Glutamatergic neuron (in vitro differentiated cells): ENCODE results near the gene CMKLR1. TPM values are rescaled to one million over a fixed set of nuclear protein-coding genes. Genes with fewer than 3 reads are reported as not detected.

Experiments used
- DNase-seq: peaks from one replicate; pipeline ENCODE4 v3.0.0; 2022
- H3K27ac Mint-ChIP-seq: one replicate; pipeline ENCODE4 v1.8.0; 2020; ENCODE audit warnings: mild to moderate bottlenecking, mixed read lengths, inconsistent platforms; ENCODE audit not compliant: unreplicated experiment
- H3K27me3 Mint-ChIP-seq: one replicate; pipeline ENCODE4 v1.8.0; 2020; ENCODE audit warnings: mild to moderate bottlenecking, moderate library complexity, mixed read lengths, inconsistent platforms; ENCODE audit not compliant: unreplicated experiment
- H3K36me3 Mint-ChIP-seq: one replicate; pipeline ENCODE4 v1.8.0; 2020; ENCODE audit warnings: mild to moderate bottlenecking, mixed read lengths, inconsistent platforms; ENCODE audit not compliant: unreplicated experiment
- H3K4me1 Mint-ChIP-seq: one replicate; pipeline ENCODE4 v1.8.0; 2020; ENCODE audit warnings: mild to moderate bottlenecking, low read depth, mixed read lengths, inconsistent platforms; ENCODE audit not compliant: unreplicated experiment
- H3K4me3 Mint-ChIP-seq: one replicate; pipeline ENCODE4 v1.8.0; 2020; ENCODE audit warnings: mild to moderate bottlenecking, mixed read lengths, inconsistent platforms; ENCODE audit not compliant: unreplicated experiment
- H3K9me3 Mint-ChIP-seq: one replicate; pipeline ENCODE4 v1.8.0; 2020; ENCODE audit warnings: mild to moderate bottlenecking, moderate library complexity, mixed read lengths, inconsistent platforms; ENCODE audit not compliant: unreplicated experiment
- total RNA-seq: library from RNA; stranded (reverse); fragmentation: NEBNext Ultra II Directional; extraction: Animal tissue kit (Norgen Biotek cat#: 25700); gene quantifications from one replicate; pipeline ENCODE4 v1.2.1, GENCODE V29; 2021; ENCODE audit not compliant: unreplicated experiment
- TF ChIP-seq, protein P1 (sequence below): fragments of 200-600 bp; sonication (generic); IDR thresholded peaks from one replicate; pipeline ENCODE4 v1.5.0; 2021; ENCODE audit not compliant: partially characterized antibody, unreplicated experiment

Gene CMKLR1
- total RNA-seq, 1 donor from 2014 or later, result not detected

DNA sequence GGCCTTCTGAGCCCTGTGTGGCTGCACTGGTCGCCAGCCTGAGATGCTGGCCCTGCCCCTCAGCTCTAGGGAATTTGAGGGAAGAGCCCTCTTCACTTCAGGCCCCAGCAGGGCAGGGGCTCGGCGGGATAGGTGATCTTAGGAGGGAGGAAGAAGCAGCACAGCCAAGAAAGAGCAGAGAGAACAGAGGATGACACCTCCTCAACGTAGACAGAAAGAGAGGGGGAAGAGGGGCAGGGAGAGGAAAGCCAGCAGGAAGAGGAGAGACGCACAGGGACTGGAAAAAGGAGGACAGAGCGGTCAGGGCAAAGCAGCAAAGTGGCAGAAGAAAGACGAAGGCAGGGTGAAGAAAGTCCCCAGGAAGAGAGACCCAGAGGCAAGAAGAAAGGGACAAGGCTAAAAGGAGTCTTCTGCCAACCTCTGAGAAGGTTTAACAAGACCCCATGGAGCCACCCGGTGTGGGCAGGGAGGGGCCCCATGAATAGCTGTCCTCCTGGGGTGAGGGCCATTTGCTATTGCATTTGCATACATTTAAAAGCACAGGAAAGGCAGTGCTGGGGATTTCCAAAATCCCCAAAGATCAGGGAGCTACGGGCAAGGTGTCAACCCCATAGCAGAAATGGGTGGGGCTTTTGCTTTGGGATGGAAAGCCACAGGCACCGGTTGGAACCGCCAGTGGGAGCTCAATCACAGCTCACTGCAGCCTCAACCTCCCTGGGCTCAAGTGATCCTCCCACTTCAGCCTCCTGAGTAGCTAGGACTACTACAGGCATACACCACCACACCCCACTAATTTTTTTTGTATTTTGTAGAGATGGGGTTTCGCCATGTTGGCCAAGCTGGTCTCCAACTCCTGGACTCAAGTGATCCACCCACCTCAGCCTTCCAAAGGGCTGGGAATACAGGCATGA lies 22.7 kb downstream of the CMKLR1 start:
- Mint-ChIP-seq H3K27ac (peak overlapping the region; percentile 29), H3K36me3 (no peaks in the 10 kb centered on the region), H3K9me3 (peaks cover 6% of the 10 kb centered on the region), H3K4me1 (peaks cover 18% of the 10 kb centered on the region), H3K4me3 (no peak overlapping the region), H3K27me3 (peaks cover 6% of the 10 kb centered on the region)
- TF ChIP-seq, protein P1, sequence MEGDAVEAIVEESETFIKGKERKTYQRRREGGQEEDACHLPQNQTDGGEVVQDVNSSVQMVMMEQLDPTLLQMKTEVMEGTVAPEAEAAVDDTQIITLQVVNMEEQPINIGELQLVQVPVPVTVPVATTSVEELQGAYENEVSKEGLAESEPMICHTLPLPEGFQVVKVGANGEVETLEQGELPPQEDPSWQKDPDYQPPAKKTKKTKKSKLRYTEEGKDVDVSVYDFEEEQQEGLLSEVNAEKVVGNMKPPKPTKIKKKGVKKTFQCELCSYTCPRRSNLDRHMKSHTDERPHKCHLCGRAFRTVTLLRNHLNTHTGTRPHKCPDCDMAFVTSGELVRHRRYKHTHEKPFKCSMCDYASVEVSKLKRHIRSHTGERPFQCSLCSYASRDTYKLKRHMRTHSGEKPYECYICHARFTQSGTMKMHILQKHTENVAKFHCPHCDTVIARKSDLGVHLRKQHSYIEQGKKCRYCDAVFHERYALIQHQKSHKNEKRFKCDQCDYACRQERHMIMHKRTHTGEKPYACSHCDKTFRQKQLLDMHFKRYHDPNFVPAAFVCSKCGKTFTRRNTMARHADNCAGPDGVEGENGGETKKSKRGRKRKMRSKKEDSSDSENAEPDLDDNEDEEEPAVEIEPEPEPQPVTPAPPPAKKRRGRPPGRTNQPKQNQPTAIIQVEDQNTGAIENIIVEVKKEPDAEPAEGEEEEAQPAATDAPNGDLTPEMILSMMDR, result no peak
- no peak for DNase-seq

DNA sequence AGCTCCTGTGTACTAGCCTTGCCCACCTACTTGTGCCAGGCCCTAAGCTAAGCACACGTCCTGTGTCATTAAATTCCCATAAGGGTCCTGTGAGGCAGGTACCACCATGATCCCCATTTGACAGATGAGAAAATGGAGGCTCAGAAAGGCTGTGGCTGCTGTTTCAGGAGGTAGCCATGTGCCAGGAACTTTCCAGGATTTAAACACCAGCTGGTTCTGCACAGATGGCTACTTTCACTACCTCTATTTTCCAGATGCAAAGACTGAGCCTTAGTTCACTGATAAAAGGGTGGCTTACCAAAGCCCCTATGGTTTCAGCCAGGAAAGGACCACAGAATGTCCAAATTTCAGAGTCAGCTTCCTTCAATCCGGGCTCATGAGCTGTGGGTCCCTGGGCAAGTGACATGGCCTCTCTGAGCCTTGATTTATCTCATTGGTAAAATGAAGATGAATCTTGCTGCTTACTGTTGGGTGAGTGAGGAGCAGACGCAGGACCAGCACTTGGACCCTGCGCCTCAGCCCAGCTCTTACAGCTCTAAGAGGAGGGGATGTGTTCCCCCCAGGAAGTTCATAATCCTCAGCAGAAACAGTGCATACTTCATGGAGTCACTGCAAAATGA lies 23.5 kb downstream of the CMKLR1 start:
- H3K27me3 Mint-ChIP-seq, result peaks cover 6% of the 10 kb centered on the region
- H3K4me1 Mint-ChIP-seq, result peaks cover 15% of the 10 kb centered on the region
- H3K36me3 Mint-ChIP-seq, result no peaks in the 10 kb centered on the region
- DNase-seq, result no peak
- H3K4me3 Mint-ChIP-seq, result no peak overlapping the region
- TF ChIP-seq, protein P1, result no peak
- peaks cover 6% of the 10 kb centered on the region for H3K9me3 Mint-ChIP-seq
- no peak overlapping the region for H3K27ac Mint-ChIP-seq

DNA sequence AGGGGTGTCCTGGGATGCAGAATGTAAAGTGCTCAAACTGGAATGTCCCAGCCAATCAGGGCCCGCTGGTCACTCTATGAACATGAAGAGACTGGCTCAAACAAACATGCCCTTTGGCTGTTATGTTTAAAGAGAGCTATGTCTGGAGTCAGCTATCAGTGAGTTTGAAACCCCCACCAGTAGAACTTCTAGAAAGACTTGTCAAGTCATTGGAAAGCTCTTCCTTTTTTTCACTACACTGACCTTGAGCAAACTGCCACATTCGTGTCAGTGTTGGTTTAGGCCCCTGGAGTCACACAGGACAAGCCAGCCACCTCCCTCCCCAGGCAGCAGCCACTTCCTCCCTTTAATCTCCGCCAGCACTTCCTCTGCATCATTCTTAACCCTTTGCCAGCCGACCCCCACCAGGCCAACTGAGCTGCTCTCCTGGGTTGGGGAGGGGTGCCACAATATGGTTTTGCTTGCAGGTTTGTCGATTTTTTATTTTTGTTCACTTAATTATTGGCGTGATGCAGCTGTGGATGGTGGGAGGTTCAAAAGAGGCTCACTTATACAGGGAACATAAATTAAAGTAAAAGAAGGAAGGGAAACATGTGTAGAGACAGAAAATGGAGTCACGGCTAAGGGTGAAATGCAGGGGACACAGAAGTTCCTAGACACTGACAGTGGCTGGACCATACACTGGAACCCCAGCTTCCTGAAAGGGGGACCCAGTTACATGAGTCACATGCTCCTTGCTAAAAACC lies 25.3 kb downstream of the CMKLR1 start:
- Mint-ChIP-seq H3K27me3 (peaks cover 6% of the 10 kb centered on the region), H3K36me3 (no peaks in the 10 kb centered on the region), H3K4me3 (no peak overlapping the region), H3K4me1 (peaks cover 16% of the 10 kb centered on the region), H3K27ac (no peak overlapping the region), H3K9me3 (peaks cover 6% of the 10 kb centered on the region)
- TF ChIP-seq, protein P1, result no peak
- no peak for DNase-seq

DNA sequence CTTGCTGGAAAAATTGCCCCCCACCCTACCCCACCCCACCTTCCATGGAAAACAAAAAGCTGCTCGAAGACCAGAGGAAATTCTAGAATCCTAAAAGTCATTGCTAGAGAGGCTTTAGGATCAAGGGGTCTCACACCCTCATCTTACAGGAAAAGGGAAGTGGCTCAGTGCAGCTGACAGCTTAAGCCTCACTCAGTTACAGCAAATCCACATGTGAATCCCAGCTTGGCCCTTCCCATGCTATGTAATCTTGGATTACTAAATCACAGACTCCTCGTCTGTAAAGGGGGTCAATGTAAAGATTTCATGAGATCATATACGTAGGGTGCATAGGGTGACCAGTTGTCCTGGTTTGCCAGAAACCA lies 25.9 kb downstream of the CMKLR1 start:
- H3K4me3 Mint-ChIP-seq, result no peak overlapping the region
- no peak for DNase-seq
- H3K27ac Mint-ChIP-seq, result no peak overlapping the region
- H3K27me3 Mint-ChIP-seq, result peaks cover 7% of the 10 kb centered on the region
- TF ChIP-seq, protein P1, result no peak
- H3K4me1 Mint-ChIP-seq, result peaks cover 16% of the 10 kb centered on the region
- peaks cover 6% of the 10 kb centered on the region for H3K9me3 Mint-ChIP-seq
- no peaks in the 10 kb centered on the region for H3K36me3 Mint-ChIP-seq
